ENCODE results near the gene COLEC11.
"Not testable (repeated sequence)": the region's sequence is repeated elsewhere in the genome, so short reads cannot be mapped to it uniquely, and the experiment has no call there.

COLEC11 gene

DNA sequence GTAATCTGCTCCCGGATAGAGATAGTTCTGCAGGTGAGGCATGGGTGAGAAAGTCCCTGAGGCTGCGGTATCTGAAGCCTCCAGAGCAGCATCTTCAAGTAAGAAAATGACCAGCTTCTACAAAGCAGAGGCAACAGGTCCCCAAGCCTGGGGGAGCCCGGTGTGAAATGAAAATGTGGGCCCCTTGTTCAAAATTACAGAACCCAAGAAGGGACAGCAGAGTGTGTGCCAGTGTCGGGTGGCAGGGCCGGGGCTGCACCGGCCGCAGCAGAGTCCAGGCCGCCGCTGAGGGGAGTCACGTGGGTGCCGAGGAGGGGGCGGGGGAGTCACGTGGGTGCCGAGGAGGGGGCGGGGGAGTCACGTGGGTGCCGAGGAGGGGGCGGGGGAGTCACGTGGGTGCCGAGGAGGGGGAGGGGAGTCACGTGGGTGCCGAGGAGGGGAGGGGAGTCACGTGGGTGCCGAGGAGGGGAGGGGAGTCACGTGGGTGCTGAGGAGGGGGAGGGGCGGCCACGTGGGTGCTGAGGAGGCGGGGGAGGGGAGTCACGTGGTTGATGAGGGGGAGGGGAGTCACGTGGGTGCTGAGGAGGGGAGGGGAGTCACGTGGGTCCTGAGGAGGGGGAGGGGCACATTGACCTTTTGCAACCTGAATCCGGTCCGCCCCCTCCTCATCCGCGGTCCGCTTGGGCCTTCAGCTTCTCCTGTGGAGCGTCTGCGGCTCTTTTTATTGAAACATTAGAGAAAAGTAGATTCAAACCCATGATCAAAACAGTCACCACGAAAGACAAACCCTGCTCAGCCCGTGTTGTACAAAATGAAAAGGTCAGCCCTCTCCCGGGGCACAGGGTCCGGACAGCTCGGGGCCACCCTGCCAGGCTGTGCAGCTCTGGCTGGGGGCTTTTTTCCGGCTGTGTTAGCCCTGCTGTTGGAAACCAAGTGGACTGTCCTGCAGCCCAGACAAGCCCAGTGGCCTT, 10.4 kb downstream of the COLEC11 start:
- no peak for DNase-seq (ENCODE audit: extremely low read depth, low read depth)

DNA sequence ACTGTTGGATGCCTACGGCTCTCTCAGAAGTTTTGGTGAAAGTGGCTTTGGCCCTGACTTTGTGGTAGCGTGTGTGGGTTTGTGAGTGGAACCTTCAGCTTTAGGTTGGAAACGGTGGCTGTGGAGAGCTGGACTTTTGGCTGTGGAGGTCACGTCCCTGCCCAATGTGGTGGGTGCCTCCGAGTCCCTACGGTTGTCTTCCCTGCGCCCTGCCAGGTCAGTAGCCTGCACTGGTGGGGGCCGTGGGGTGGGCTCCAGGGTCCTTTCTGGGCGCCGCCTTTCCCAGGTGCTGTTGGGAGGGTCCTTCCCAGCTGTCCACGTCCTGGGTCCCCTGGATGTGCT, 11.1 kb downstream of the COLEC11 start:
- TF ChIP-seq, protein P1, sequence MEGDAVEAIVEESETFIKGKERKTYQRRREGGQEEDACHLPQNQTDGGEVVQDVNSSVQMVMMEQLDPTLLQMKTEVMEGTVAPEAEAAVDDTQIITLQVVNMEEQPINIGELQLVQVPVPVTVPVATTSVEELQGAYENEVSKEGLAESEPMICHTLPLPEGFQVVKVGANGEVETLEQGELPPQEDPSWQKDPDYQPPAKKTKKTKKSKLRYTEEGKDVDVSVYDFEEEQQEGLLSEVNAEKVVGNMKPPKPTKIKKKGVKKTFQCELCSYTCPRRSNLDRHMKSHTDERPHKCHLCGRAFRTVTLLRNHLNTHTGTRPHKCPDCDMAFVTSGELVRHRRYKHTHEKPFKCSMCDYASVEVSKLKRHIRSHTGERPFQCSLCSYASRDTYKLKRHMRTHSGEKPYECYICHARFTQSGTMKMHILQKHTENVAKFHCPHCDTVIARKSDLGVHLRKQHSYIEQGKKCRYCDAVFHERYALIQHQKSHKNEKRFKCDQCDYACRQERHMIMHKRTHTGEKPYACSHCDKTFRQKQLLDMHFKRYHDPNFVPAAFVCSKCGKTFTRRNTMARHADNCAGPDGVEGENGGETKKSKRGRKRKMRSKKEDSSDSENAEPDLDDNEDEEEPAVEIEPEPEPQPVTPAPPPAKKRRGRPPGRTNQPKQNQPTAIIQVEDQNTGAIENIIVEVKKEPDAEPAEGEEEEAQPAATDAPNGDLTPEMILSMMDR (IDR thresholded peaks at IDR 0.05; ENCODE audit: low read depth, low read length, missing control alignments): no peak
- no peak overlapping the region for H3K4me3 ChIP-seq (replicated peaks; ENCODE audit: low read depth, low read length)
- DNase-seq (ENCODE audit: extremely low read depth, low read depth): no peak

More for the DNA sequence above, 10.4 kb downstream of the COLEC11 start:
- no peak overlapping the region for H3K4me3 ChIP-seq (replicated peaks; ENCODE audit: low read depth, low read length)
- TF ChIP-seq, protein P1 (IDR thresholded peaks at IDR 0.05; ENCODE audit: low read depth, low read length, missing control alignments): no peak

DNA sequence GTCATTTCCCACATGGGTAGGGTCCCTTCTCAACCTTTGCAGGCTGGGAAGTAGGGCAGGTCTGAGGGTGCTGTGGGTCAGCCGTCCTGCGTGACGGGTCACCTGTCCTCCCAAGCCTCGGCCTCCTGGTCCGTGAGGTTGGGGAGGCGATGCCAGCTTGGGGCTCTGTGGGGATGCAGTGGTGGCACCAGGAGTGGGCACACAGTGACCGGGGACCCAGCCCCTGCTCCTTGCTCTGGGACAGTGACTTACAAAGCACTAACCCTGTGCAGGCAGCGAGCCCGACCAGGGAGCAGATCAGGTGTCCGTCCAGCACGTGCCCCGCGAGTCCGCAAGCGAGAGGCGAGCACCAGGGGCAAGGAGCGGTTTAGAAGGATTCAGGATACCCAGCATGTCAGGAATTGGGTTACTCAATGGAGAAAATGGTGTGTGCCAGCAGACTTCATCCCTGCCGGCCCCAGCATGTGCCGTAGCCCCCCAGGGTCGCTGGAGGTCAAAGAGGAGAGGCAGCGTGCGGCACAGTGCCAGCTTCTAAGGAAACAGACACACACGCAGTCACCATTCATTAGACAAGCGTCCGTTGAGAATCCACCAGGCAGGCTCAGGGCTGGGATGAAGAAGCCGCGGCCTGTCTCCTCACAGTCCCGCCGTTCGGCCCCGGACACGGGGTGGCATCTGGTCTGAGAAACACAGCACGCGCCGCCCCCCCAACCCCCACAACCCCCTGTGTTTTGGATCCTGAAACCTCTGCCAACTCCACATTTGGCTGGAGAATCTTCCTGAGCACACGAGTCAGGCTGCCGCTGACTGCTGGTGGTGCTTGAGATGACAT, 11.7 kb downstream of the COLEC11 start:
- no peak overlapping the region for H3K4me3 ChIP-seq (replicated peaks; ENCODE audit: low read depth, low read length)
- no peak for DNase-seq (ENCODE audit: extremely low read depth, low read depth)
- TF ChIP-seq, protein P1 (IDR thresholded peaks at IDR 0.05; ENCODE audit: low read depth, low read length, missing control alignments): no peak

GRCh38 chr2:3608373-3609278, 13.7 kb downstream of the COLEC11 start:
- TF ChIP-seq, protein P1 (IDR thresholded peaks at IDR 0.05; ENCODE audit: low read depth, low read length, missing control alignments): no peak
- no peak overlapping the region for H3K4me3 ChIP-seq (replicated peaks; ENCODE audit: low read depth, low read length)
- no peak for DNase-seq (ENCODE audit: extremely low read depth, low read depth)

GRCh38 chr2:3609279-3609673, 14.4 kb downstream of the COLEC11 start:
- not testable (repeated sequence) for H3K4me3 ChIP-seq (replicated peaks; ENCODE audit: low read depth, low read length); DNase-seq (ENCODE audit: extremely low read depth, low read depth)

DNA sequence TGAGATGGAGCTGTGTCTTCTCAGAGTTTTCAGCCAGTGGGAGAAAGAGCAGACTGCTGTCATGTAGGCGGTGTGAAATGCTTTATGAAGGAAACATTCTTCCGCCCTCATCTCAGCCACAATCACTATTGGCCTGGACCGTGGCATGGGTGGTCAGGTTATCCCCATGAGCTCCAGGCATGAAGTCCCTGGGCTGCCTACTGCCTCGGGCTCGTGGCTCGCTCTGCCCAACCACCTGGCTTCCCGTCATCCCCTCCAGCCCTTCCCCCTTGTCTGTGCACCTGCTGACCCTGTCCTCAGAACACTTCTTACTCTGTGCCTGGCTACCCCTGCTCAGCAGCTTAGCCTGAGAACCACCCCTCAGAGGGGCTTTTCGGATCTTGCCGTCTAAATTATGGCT, 15.5 kb downstream of the COLEC11 start:
- TF ChIP-seq, protein P1 (IDR thresholded peaks at IDR 0.05; ENCODE audit: low read depth, low read length, missing control alignments): no peak
- H3K4me3 ChIP-seq (replicated peaks; ENCODE audit: low read depth, low read length): no peak overlapping the region
- DNase-seq (ENCODE audit: extremely low read depth, low read depth): no peak
